Measurements from ENCODE around the gene LACTB. TPM values are rescaled to one million over a fixed set of nuclear protein-coding genes. Genes with fewer than 3 reads are reported as not detected.

LACTB gene
- total RNA-seq, 1 donor, result 63.5 TPM

GRCh38 chr15:63122002-63122875, 578 bp downstream of the LACTB start:
- DNase-seq (ENCODE audit: low read depth), result peak; percentile 87
- TF ChIP-seq CTCF (IDR thresholded peaks at IDR 0.05; ENCODE audit: insufficient read depth, low read depth, low read length), result peak; percentile 22
- peak overlapping the region; percentile 90 for H3K4me3 ChIP-seq (ENCODE audit: low read depth, low read length)

- no peak overlapping the region for H3K4me3 ChIP-seq (ENCODE audit: low read depth, low read length)
- no peak for TF ChIP-seq CTCF (IDR thresholded peaks at IDR 0.05; ENCODE audit: insufficient read depth, low read depth, low read length)
- no peak for DNase-seq (ENCODE audit: low read depth)
Observed at GRCh38 chr15:63124506-63124905, 2.8 kb downstream of the LACTB start.

GRCh38 chr15:63126726-63127125, 5.1 kb downstream of the LACTB start:
- TF ChIP-seq CTCF (IDR thresholded peaks at IDR 0.05; ENCODE audit: insufficient read depth, low read depth, low read length), result no peak
- DNase-seq (ENCODE audit: low read depth), result no peak

GRCh38 chr15:63133786-63134185, 12.1 kb downstream of the LACTB start:
- no peak for TF ChIP-seq CTCF (IDR thresholded peaks at IDR 0.05; ENCODE audit: insufficient read depth, low read depth, low read length)
- no peak overlapping the region for H3K4me3 ChIP-seq (ENCODE audit: low read depth, low read length)
- peak; percentile 80 for DNase-seq (ENCODE audit: low read depth)

More at GRCh38 chr15:63126726-63127125, 5.1 kb downstream of the LACTB start:
- H3K4me3 ChIP-seq (ENCODE audit: low read depth, low read length), result no peak overlapping the region

GRCh38 chr15:63134245-63134985, 12.8 kb downstream of the LACTB start:
- H3K4me3 ChIP-seq (ENCODE audit: low read depth, low read length), result no peak overlapping the region
- no peak for DNase-seq (ENCODE audit: low read depth)
- no peak for TF ChIP-seq CTCF (IDR thresholded peaks at IDR 0.05; ENCODE audit: insufficient read depth, low read depth, low read length)

GRCh38 chr15:63135281-63135680, 13.6 kb downstream of the LACTB start:
- DNase-seq (ENCODE audit: low read depth), result no peak
- no peak overlapping the region for H3K4me3 ChIP-seq (ENCODE audit: low read depth, low read length)
- no peak for TF ChIP-seq CTCF (IDR thresholded peaks at IDR 0.05; ENCODE audit: insufficient read depth, low read depth, low read length)
